Neuronal stem cell (in vitro differentiated cells): ENCODE data around the gene KCTD21.

ENCODE experiments used
- DNase-seq: peaks from one replicate; pipeline ENCODE4 v3.0.0-alpha.2; 2013; ENCODE audit warnings: low spot score
- H2AFZ ChIP-seq: one replicate; pipeline ENCODE4 v1.6.1; 2013; ENCODE audit warnings: mild to moderate bottlenecking, low read length, inconsistent platforms
- H2AK5ac ChIP-seq: 2 replicates; pipeline ENCODE4 v1.6.1; 2013; ENCODE audit warnings: low read depth, mild to moderate bottlenecking, inconsistent platforms, low read length, moderate library complexity, mixed read lengths
- H2BK120ac ChIP-seq: 2 replicates; pipeline ENCODE4 v1.6.1; 2013; ENCODE audit warnings: low read depth, mild to moderate bottlenecking, inconsistent platforms, low read length, moderate library complexity, mixed read lengths
- H2BK12ac ChIP-seq: one replicate; pipeline ENCODE4 v1.6.1; 2013; ENCODE audit warnings: low read length, inconsistent platforms
- H2BK15ac ChIP-seq: 2 replicates; pipeline ENCODE4 v1.6.1; 2013; ENCODE audit warnings: mild to moderate bottlenecking, low read length, inconsistent platforms, mixed read lengths
- H2BK5ac ChIP-seq: one replicate; pipeline ENCODE4 v1.6.1; 2013; ENCODE audit warnings: inconsistent platforms, mild to moderate bottlenecking, low read length, moderate library complexity
- H3K14ac ChIP-seq: one replicate; pipeline ENCODE4 v1.6.1; 2013; ENCODE audit warnings: low read length, inconsistent platforms
- H3K18ac ChIP-seq: 2 replicates; pipeline ENCODE4 v1.6.1; 2013; ENCODE audit warnings: low read length, inconsistent platforms
- H3K23ac ChIP-seq: 2 replicates; pipeline ENCODE4 v1.6.1; 2013; ENCODE audit warnings: low read depth, mild to moderate bottlenecking, mixed read lengths, low read length, inconsistent platforms; ENCODE audit not compliant: poor library complexity
- H3K27ac ChIP-seq: replicated peaks from 3 replicates; pipeline ENCODE4 v1.5.1; 2013; ENCODE audit warnings: low read length, inconsistent platforms
- H3K27me3 ChIP-seq, 3 experiments: 2 replicates each; pipeline ENCODE4 v1.6.1; 2013; ENCODE audit warnings: low read length in 3 of 3, mild to moderate bottlenecking in 2 of 3, inconsistent platforms in 1 of 3, low read depth in 1 of 3, mixed read lengths in 1 of 3, moderate library complexity in 1 of 3; ENCODE audit not compliant: control insufficient read depth in 3 of 3, insufficient read depth in 3 of 3
- H3K36me3 ChIP-seq, 2 donors: replicated peaks in 1 of 2; 2 replicates each; pipeline ENCODE4 v1.6.1; 2013; ENCODE audit warnings: low read length in 2 of 2; ENCODE audit not compliant: control insufficient read depth in 2 of 2, insufficient read depth in 2 of 2
- H3K4ac ChIP-seq: 2 replicates; pipeline ENCODE4 v1.6.1; 2013; ENCODE audit warnings: inconsistent platforms, mild to moderate bottlenecking, low read length, moderate library complexity
- H3K4me1 ChIP-seq, 2 donors: 1 replicate in 1 of 2; 2 replicates in 1 of 2; pipeline ENCODE4 v1.6.1; 2013; ENCODE audit warnings: low read length in 2 of 2, low read depth in 1 of 2; ENCODE audit not compliant: control insufficient read depth in 2 of 2, insufficient read depth in 1 of 2
- H3K4me2 ChIP-seq: one replicate; pipeline ENCODE4 v1.6.1; 2013; ENCODE audit warnings: mild to moderate bottlenecking, low read length, inconsistent platforms; ENCODE audit not compliant: insufficient read depth, poor library complexity, severe bottlenecking
- H3K4me3 ChIP-seq, 2 donors: 2 replicates each; pipeline ENCODE4 v1.5.1; 2013; ENCODE audit warnings: low read length in 2 of 2, mild to moderate bottlenecking in 2 of 2, inconsistent platforms in 1 of 2, moderate library complexity in 1 of 2
- H3K79me1 ChIP-seq: one replicate; pipeline ENCODE4 v1.6.1; 2013; ENCODE audit warnings: low read depth, mild to moderate bottlenecking, inconsistent platforms, low read length, moderate library complexity
- H3K9ac ChIP-seq: one replicate; pipeline ENCODE4 v1.6.1; 2013; ENCODE audit warnings: mild to moderate bottlenecking, low read depth, low read length, inconsistent platforms; ENCODE audit not compliant: poor library complexity
- H3K9me3 ChIP-seq, 2 donors: replicated peaks in 1 of 2; 2 replicates each; pipeline versions ENCODE3 to v1.6.1; 2013; ENCODE audit warnings: low read length in 2 of 2, mild to moderate bottlenecking in 2 of 2, inconsistent platforms in 1 of 2, low read depth in 1 of 2, mixed read lengths in 1 of 2, moderate library complexity in 1 of 2; ENCODE audit not compliant: control insufficient read depth in 2 of 2, insufficient read depth in 1 of 2
- H4K8ac ChIP-seq: one replicate; pipeline ENCODE4 v1.6.1; 2013; ENCODE audit warnings: low read depth, mild to moderate bottlenecking, inconsistent platforms, low read length, moderate library complexity
- H4K91ac ChIP-seq: one replicate; pipeline ENCODE4 v1.6.1; 2013; ENCODE audit warnings: low read length, low read depth, mild to moderate bottlenecking, inconsistent platforms; ENCODE audit not compliant: poor library complexity
- WGBS, 2 donors: extraction: QIAGEN DNeasy Blood & Tissue Kit; methylation state at CpG; one replicate each; pipeline ENCODE4 v1.1.7; 2013; ENCODE audit warnings: missing lambda C conversion rate in 2 of 2, mixed read lengths in 1 of 2; ENCODE audit not compliant: insufficient read length in 2 of 2, insufficient replicate concordance in 1 of 2; ENCODE audit errors: extremely low coverage in 2 of 2; 5-methylcytosine and 5-hydroxymethylcytosine counted together

Gene KCTD21

DNA sequence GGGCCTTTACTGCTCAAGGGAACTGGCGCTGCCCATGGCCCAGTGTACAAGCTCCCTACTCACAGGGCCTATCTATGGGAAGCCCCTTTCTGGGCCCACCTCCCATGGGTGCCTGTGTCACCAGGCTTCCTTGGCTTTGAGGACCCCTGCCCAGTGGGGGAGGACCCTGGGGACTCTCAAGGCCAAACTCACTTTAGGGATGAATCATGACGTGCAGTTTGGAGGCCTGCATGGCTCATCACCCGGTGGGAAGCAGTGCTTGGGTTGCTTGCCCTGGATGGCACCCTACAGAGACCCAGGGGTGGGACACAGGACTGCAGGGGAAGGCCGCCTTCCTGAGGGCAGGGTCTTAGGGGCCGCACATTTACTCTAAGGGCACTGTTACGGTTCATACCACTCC is 16.5 kb downstream of the KCTD21 start:
- H3K9me3 ChIP-seq: no peaks in the 10 kb centered on the region
- no peak overlapping the region for H2BK15ac ChIP-seq
- no peak overlapping the region for H2BK5ac ChIP-seq
- no peak overlapping the region for H3K14ac ChIP-seq
- H3K27ac ChIP-seq: no peak overlapping the region
- DNase-seq: no peak
- no peak overlapping the region for H2AK5ac ChIP-seq
- peaks cover 2% of the 10 kb centered on the region for H3K79me1 ChIP-seq
- H4K8ac ChIP-seq: no peak overlapping the region
- H3K18ac ChIP-seq: no peak overlapping the region
- H3K36me3 ChIP-seq: peaks cover 0 to 12% of the 10 kb centered on the region in 2 donors
- no peak overlapping the region for H2BK120ac ChIP-seq
- no peak overlapping the region for H3K4ac ChIP-seq
- H4K91ac ChIP-seq: no peak overlapping the region
- H3K4me1 ChIP-seq: no peaks in the 10 kb centered on the region
- no peak overlapping the region for H2AFZ ChIP-seq
- WGBS, 2 donors: no CpG with 5 or more reads among the region's 6 CpGs
- H3K9ac ChIP-seq: no peak overlapping the region
- no peak overlapping the region for H2BK12ac ChIP-seq
- no peaks in the 10 kb centered on the region for H3K27me3 ChIP-seq
- H3K4me3 ChIP-seq: peak overlapping the region in 1 of 2 donors; percentile 53
- no peak overlapping the region for H3K4me2 ChIP-seq
- H3K23ac ChIP-seq: peak overlapping the region; percentile 23

GRCh38 chr11:78170874-78171549 is 17.4 kb downstream of the KCTD21 start:
- no peak overlapping the region for H3K4me3 ChIP-seq
- no CpG with 5 or more reads among the region's 7 CpGs for WGBS, 2 donors

GRCh38 chr11:78170413-78170812 is 18.0 kb downstream of the KCTD21 start:
- Histone ChIP-seq H3K23ac (peak overlapping the region; percentile 32), H3K14ac (peak overlapping the region; percentile 26), H3K79me1 (peaks cover 2% of the 10 kb centered on the region), H3K9me3 (no peaks in the 10 kb centered on the region), H3K18ac (no peak overlapping the region), H4K91ac (peak overlapping the region; percentile 40), H3K4me3 (no peak overlapping the region), H2BK5ac (peak overlapping the region; percentile 66), H3K27ac (no peak overlapping the region), H2AK5ac (peak overlapping the region; percentile 11), H4K8ac (no peak overlapping the region), H3K4me1 (no peaks in the 10 kb centered on the region), H3K4ac (no peak overlapping the region), H2AFZ (no peak overlapping the region), H3K9ac (no peak overlapping the region), H2BK12ac (no peak overlapping the region), H3K4me2 (no peak overlapping the region), H2BK15ac (no peak overlapping the region), H3K36me3 (peaks cover 0 to 12% of the 10 kb centered on the region in 2 donors), H2BK120ac (no peak overlapping the region), H3K27me3 (no peaks in the 10 kb centered on the region)
- DNase-seq: no peak
- WGBS, 2 donors: no CpG with 5 or more reads among the region's 11 CpGs

More at GRCh38 chr11:78170874-78171549, 17.4 kb downstream of the KCTD21 start:
- Histone ChIP-seq H2BK120ac (no peak overlapping the region), H3K9ac (no peak overlapping the region), H2BK15ac (no peak overlapping the region), H3K79me1 (peaks cover 2% of the 10 kb centered on the region), H2BK5ac (peak overlapping the region; percentile 66), H2AK5ac (no peak overlapping the region), H3K27ac (no peak overlapping the region), H3K4ac (no peak overlapping the region), H4K8ac (no peak overlapping the region), H3K36me3 (peaks cover 0 to 12% of the 10 kb centered on the region in 2 donors), H4K91ac (no peak overlapping the region), H2BK12ac (no peak overlapping the region), H3K9me3 (no peaks in the 10 kb centered on the region), H3K4me2 (no peak overlapping the region), H2AFZ (no peak overlapping the region), H3K14ac (peak overlapping the region; percentile 26), H3K4me1 (no peaks in the 10 kb centered on the region), H3K18ac (no peak overlapping the region), H3K27me3 (no peaks in the 10 kb centered on the region), H3K23ac (no peak overlapping the region)
- DNase-seq: no peak

DNA sequence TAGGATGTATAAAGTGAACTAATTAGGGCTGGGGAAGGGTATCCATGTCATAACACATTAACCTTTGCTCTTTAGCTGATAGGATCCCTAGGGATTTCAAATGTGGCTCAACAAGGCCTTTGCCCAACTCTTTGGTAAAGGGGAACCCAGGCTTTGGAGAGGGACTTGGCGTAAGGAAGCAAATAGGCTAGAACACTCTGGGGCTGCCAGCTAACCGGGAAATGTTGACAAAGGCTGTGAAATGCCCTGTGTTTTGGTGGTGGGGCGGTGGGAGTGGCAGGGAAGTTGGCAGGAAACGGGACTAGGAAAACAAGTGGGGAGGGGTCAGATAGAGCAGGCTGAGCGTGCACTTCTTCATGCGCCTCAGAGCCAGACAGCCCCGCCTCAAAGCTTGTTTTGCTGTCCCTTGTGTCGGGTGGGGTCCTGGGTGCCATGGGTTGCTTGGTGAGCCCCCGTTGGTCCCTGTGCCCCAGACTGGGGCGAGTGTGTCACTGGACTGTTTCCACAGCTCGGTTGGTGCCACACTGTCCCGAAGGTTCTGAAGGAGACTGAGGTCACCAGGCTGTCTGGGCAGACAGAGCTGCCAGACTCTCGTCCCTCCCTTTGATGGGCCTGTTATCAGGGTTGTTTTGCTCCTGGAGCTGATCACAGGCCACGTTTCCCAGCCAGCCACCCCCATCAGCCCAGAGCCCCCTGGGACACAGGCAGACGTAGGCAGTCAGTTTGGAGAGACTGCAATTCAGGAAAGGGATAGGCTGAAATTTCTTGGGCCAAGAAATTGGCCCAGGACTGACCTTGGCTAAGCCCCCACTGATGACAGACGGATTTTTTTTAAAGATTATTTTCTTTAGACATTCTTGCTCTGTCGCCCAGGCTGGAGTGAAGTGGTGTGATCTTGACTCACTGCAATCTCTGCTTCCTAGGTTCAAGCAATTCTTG is 19.6 kb downstream of the KCTD21 start:
- no peak overlapping the region for H3K4me3 ChIP-seq
- no peak overlapping the region for H3K9ac ChIP-seq
- peak overlapping the region; percentile 35 for H3K18ac ChIP-seq
- no CpG with 5 or more reads among the region's 17 CpGs for WGBS, 2 donors
- no peak overlapping the region for H2BK15ac ChIP-seq
- H2BK5ac ChIP-seq: no peak overlapping the region
- H3K27ac ChIP-seq: no peak overlapping the region
- H3K14ac ChIP-seq: no peak overlapping the region
- no peaks in the 10 kb centered on the region for H3K4me1 ChIP-seq
- H3K27me3 ChIP-seq: no peaks in the 10 kb centered on the region
- DNase-seq: no peak
- H3K23ac ChIP-seq: peak overlapping the region; percentile 48
- H3K79me1 ChIP-seq: peaks cover 2% of the 10 kb centered on the region
- no peak overlapping the region for H3K4me2 ChIP-seq
- H2BK120ac ChIP-seq: no peak overlapping the region
- H2AFZ ChIP-seq: no peak overlapping the region
- H2AK5ac ChIP-seq: no peak overlapping the region
- no peak overlapping the region for H4K8ac ChIP-seq
- H3K9me3 ChIP-seq: no peaks in the 10 kb centered on the region
- no peak overlapping the region for H4K91ac ChIP-seq
- no peak overlapping the region for H2BK12ac ChIP-seq
- H3K36me3 ChIP-seq: peaks cover 0 to 5% of the 10 kb centered on the region in 2 donors
- no peak overlapping the region for H3K4ac ChIP-seq
